HCT116 (cell line): ENCODE results near the gene EVX2.

Experiments
- CEBPB ChIP-seq: IDR thresholded peaks from 2 replicates; pipeline ENCODE4 v1.6.1; 2012; ENCODE audit warnings: low read depth
- CTCF ChIP-seq, 3 experiments: fragments of 200-600 bp in 1 of 3; sonication (generic) in 1 of 3; IDR thresholded peaks in 2 of 3; conservative IDR thresholded peaks in 1 of 3; 2 replicates each; pipeline ENCODE4 v1.5.1; 2012 to 2017; ENCODE audit warnings: low read depth in 2 of 3, low read length in 2 of 3, antibody characterized with exemption in 1 of 3, borderline replicate concordance in 1 of 3, control low read depth in 1 of 3, mild to moderate bottlenecking in 1 of 3, mixed read lengths in 1 of 3, mixed run types in 1 of 3, moderate library complexity in 1 of 3; ENCODE audit not compliant: insufficient read depth in 1 of 3
- EZH2phosphoT487 ChIP-seq: fragments of 200-600 bp; IDR thresholded peaks from 2 replicates; pipeline ENCODE4 v1.6.1; 2018; ENCODE audit warnings: antibody characterized with exemption, borderline replicate concordance
- MAX ChIP-seq: IDR thresholded peaks from 2 replicates; pipeline ENCODE4 v1.6.1; 2012
- POLR2A ChIP-seq: IDR thresholded peaks from 2 replicates; pipeline ENCODE4 v1.7.0; 2011; ENCODE audit warnings: borderline replicate concordance; ENCODE audit not compliant: insufficient read depth, insufficient read length; ENCODE audit errors: extremely low read depth
- POLR2AphosphoS5 ChIP-seq: IDR thresholded peaks from 2 replicates; pipeline ENCODE4 v1.6.1; 2011; ENCODE audit warnings: mild to moderate bottlenecking, low read depth, low read length, moderate library complexity
- RAD21 ChIP-seq: IDR thresholded peaks from 2 replicates; pipeline ENCODE4 v1.6.1; 2012; ENCODE audit warnings: low read depth, mild to moderate bottlenecking
- REST ChIP-seq: IDR thresholded peaks from 2 replicates; pipeline ENCODE4 v1.6.1; 2012; ENCODE audit warnings: low read depth
- SIN3A ChIP-seq: IDR thresholded peaks from 2 replicates; pipeline ENCODE4 v1.6.1; 2012; ENCODE audit warnings: low read depth
- TCF7L2 ChIP-seq: IDR thresholded peaks from 2 replicates; pipeline ENCODE4 v1.7.0; 2011; ENCODE audit warnings: borderline replicate concordance, inconsistent platforms; ENCODE audit not compliant: insufficient read depth, insufficient read length; ENCODE audit errors: extremely low read depth
- YY1 ChIP-seq: IDR thresholded peaks from 2 replicates; pipeline ENCODE4 v1.6.1; 2011; ENCODE audit warnings: low read length, low read depth, moderate library complexity, mild to moderate bottlenecking; ENCODE audit not compliant: insufficient replicate concordance; ENCODE audit errors: extremely low read depth

GRCh38 chr2:176099728-176100546 is 16.2 kb upstream of the EVX2 start, which contains the start of gene HOXD12:
- TF ChIP-seq SIN3A (no peak), CTCF (IDR thresholded peaks at IDR 0.05 in 2 of 3, conservative IDR thresholded peaks at IDR 0.05 in 1 of 3; ENCODE audit: borderline replicate concordance in 1 of 3, insufficient read depth in 1 of 3, low read depth in 2 of 3, low read length in 2 of 3) (no peak), EZH2phosphoT487 (no peak), POLR2A (no peak), POLR2AphosphoS5 (no peak), REST (no peak), YY1 (no peak), CEBPB (no peak), TCF7L2 (no peak), RAD21 (no peak), MAX (no peak)
